Activated gamma-delta T cell treated with Interleukin-2 at 50 U/mL for 16 hours (primary cell): ENCODE measurements around the gene MOSPD3.

Source experiments
- DNase-seq: peaks from one replicate; pipeline ENCODE4 v3.0.0-alpha.2; 2020

The MOSPD3 gene

GRCh38 chr7:100575746-100576383 is 36.5 kb upstream of the MOSPD3 start:
- DNase-seq: no peak

- DNase-seq: no peak
Measured at GRCh38 chr7:100576384-100576993, 35.9 kb upstream of the MOSPD3 start.

GRCh38 chr7:100577103-100577502 is 35.2 kb upstream of the MOSPD3 start:
- no peak for DNase-seq

GRCh38 chr7:100577507-100577906 is 34.8 kb upstream of the MOSPD3 start:
- DNase-seq: no peak

- DNase-seq: no peak
Measured at GRCh38 chr7:100578246-100579183, 33.8 kb upstream of the MOSPD3 start.

GRCh38 chr7:100580466-100581283 is 31.7 kb upstream of the MOSPD3 start:
- no peak for DNase-seq

GRCh38 chr7:100582041-100582579 is 30.2 kb upstream of the MOSPD3 start:
- DNase-seq: no peak

GRCh38 chr7:100582650-100583049 is 29.7 kb upstream of the MOSPD3 start:
- no peak for DNase-seq

GRCh38 chr7:100583132-100584053 is 28.9 kb upstream of the MOSPD3 start:
- DNase-seq: peak; percentile 67

- DNase-seq: no peak
Measured at GRCh38 chr7:100584054-100584682, 28.2 kb upstream of the MOSPD3 start.

- DNase-seq: no peak
Measured at GRCh38 chr7:100584683-100585510, 27.4 kb upstream of the MOSPD3 start.

- peak; percentile 52 for DNase-seq
Measured at GRCh38 chr7:100585511-100586265, 26.7 kb upstream of the MOSPD3 start, which contains the start of gene LRCH4. TSS of gene LRCH4 (minus strand) at chr7:100586129. CDS start at chr7:100586100, 29 bp downstream.

- DNase-seq: peak; percentile 99
Measured at GRCh38 chr7:100586266-100587025, 25.9 kb upstream of the MOSPD3 start, which contains the start of gene FBXO24. TSS of gene FBXO24 (plus strand) at chr7:100586328. CDS start at chr7:100586626, 298 bp downstream.

- DNase-seq: no peak
Measured at GRCh38 chr7:100588438-100588837, 23.9 kb upstream of the MOSPD3 start.

- no peak for DNase-seq
Measured at GRCh38 chr7:100589341-100589947, 22.9 kb upstream of the MOSPD3 start.

GRCh38 chr7:100590077-100590737 is 22.1 kb upstream of the MOSPD3 start:
- no peak for DNase-seq

- no peak for DNase-seq
Measured at GRCh38 chr7:100591596-100591995, 20.7 kb upstream of the MOSPD3 start.
